Calu3 (cell line): ENCODE data around the gene ENG. TPM values are rescaled to one million over a fixed set of nuclear protein-coding genes. Genes with fewer than 3 reads are reported as not detected.

Source experiments
- Bru-seq: library from RNA; stranded (reverse); fragments of 400-500 nt; gene quantifications from one replicate; lab custom pipeline; 2021; lab: Mats Ljungman, UMichigan
- BruChase-seq, 2 experiments: library from RNA; stranded (reverse); fragments of 400-500 nt; gene quantifications; one replicate each; lab custom pipeline; 2021; lab: Mats Ljungman, UMichigan
- BruUV-seq: library from RNA; stranded (reverse); fragments of 400-500 nt; replicated peaks from 2 replicates; lab custom pipeline; 2021; lab: Mats Ljungman, UMichigan
- CTCF ChIA-PET: fragments of 300-600 bp; sonication (Branson Sonifier 250); formaldehyde crosslinking; loops from one replicate; lab custom pipeline; 2022; ENCODE audit warnings: antibody characterized with exemption; lab: Charles Lee
- DNase-seq: peaks from one replicate; pipeline ENCODE4 v3.0.0; 2022
- H3K27ac Mint-ChIP-seq: one replicate; pipeline ENCODE4 v1.8.0; 2022; ENCODE audit warnings: mixed read lengths; ENCODE audit not compliant: unreplicated experiment
- H3K27me3 Mint-ChIP-seq: one replicate; pipeline ENCODE4 v1.8.0; 2022; ENCODE audit warnings: mixed read lengths; ENCODE audit not compliant: unreplicated experiment
- H3K36me3 Mint-ChIP-seq: one replicate; pipeline ENCODE4 v1.8.0; 2022; ENCODE audit warnings: mild to moderate bottlenecking, moderate library complexity, mixed read lengths; ENCODE audit not compliant: insufficient read depth, unreplicated experiment
- H3K4me1 Mint-ChIP-seq: one replicate; pipeline ENCODE4 v1.8.0; 2022; ENCODE audit warnings: mild to moderate bottlenecking, low read depth, mixed read lengths; ENCODE audit not compliant: unreplicated experiment
- H3K4me3 Mint-ChIP-seq: one replicate; pipeline ENCODE4 v1.8.0; 2022; ENCODE audit warnings: mild to moderate bottlenecking, low read depth, moderate library complexity, mixed read lengths; ENCODE audit not compliant: unreplicated experiment
- H3K9me3 Mint-ChIP-seq: one replicate; pipeline ENCODE4 v1.8.0; 2022; ENCODE audit warnings: low read depth, mixed read lengths; ENCODE audit not compliant: unreplicated experiment
- intact Hi-C: fragments of 100-400 bp; cut with micrococcal nuclease; formaldehyde crosslinking; loops from one replicate; pipeline ENCODE4 v1.10.0; 2022; ENCODE audit not compliant: unreplicated experiment
- long read RNA-seq: library from polyadenylated mRNA; stranded (forward); transcript quantifications from one replicate; pipeline ENCODE4 v2.0.0, GENCODE V29; 2022
- total RNA-seq: library from RNA; stranded (reverse); gene quantifications from 2 replicates; pipeline ENCODE4 v1.2.3, GENCODE V29; 2022
- TF ChIP-seq, protein P1 (sequence below): fragments of 200-600 bp; IDR thresholded peaks from one replicate; pipeline ENCODE4 v1.8.0; 2022; ENCODE audit warnings: antibody characterized with exemption; ENCODE audit not compliant: unreplicated experiment

ENG gene
- total RNA-seq = 0.32 TPM in 1 of 2 replicates, not detected in the other
- Bru-seq, nascent RNA = percentile 4 among the genes with signal in this experiment
- percentile 7 among the genes with signal in this experiment for BruChase-seq, experiment 1, labeled RNA remaining after a 6-hour chase
- BruChase-seq, experiment 2, labeled RNA remaining after a 2-hour chase = percentile 8 among the genes with signal in this experiment
- long read RNA-seq, partial matches to known transcripts = 0 of 13 reads
- long read RNA-seq, other reads (novel, unspliced or antisense) = 13 of 13 reads

DNA sequence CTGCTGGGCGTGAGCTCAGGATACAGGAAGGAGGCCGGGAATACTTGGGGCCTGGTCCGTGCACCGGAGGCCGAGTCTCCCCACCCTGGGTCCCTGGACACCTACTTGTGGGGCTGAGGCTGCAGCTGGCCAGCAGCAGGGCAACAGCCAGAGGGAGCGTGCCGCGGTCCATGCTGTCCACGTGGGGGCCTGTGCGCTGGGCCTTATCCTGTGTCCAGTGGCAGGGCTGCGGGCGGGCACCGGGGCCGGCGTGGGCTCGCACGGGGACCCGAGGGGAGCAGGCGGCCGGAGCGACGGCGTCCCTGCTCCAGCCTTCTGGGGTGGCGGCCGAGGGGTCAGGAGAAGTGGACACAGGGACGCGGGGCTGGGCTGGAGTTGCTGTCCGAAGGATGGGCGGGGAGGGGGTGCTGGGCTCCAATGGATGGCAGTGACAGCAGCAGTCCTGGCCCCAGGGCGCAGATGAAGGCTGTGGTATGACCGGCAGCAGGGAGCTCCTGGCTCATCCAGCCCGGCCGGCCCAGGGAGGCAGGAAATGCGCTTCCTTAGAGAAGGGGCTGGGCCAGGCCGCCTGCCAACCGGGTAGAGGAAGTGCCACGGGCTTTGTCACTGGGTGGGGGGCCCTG lies at the start of gene ENG:
Gene ENG, minus strand, starts transcription at position 475 of the 623 bp plus-strand sequence. Its CDS starts 303 bp downstream, at position 172.
- H3K9me3 Mint-ChIP-seq = peaks cover 2% of the 10 kb centered on the region
- no peaks in the 10 kb centered on the region for H3K4me1 Mint-ChIP-seq
- CTCF ChIA-PET = interaction anchor here (0.6 kb wide), 2 partner anchors 22 to 29 kb away, joined by 4 to 7 read pairs; no protein-coding TSS in a partner anchor
- intact Hi-C loops = no loop called here
- H3K4me3 Mint-ChIP-seq = no peak within 1 kb of the TSS
- TF ChIP-seq, protein P1, sequence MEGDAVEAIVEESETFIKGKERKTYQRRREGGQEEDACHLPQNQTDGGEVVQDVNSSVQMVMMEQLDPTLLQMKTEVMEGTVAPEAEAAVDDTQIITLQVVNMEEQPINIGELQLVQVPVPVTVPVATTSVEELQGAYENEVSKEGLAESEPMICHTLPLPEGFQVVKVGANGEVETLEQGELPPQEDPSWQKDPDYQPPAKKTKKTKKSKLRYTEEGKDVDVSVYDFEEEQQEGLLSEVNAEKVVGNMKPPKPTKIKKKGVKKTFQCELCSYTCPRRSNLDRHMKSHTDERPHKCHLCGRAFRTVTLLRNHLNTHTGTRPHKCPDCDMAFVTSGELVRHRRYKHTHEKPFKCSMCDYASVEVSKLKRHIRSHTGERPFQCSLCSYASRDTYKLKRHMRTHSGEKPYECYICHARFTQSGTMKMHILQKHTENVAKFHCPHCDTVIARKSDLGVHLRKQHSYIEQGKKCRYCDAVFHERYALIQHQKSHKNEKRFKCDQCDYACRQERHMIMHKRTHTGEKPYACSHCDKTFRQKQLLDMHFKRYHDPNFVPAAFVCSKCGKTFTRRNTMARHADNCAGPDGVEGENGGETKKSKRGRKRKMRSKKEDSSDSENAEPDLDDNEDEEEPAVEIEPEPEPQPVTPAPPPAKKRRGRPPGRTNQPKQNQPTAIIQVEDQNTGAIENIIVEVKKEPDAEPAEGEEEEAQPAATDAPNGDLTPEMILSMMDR = no peak
- DNase-seq = peak; percentile 14
- peaks cover 3% of the 10 kb centered on the region for H3K27me3 Mint-ChIP-seq
- H3K27ac Mint-ChIP-seq = no peak within 1 kb of the TSS
- BruUV-seq = no TSS peak
- H3K36me3 Mint-ChIP-seq = no peaks in the 10 kb centered on the region

DNA sequence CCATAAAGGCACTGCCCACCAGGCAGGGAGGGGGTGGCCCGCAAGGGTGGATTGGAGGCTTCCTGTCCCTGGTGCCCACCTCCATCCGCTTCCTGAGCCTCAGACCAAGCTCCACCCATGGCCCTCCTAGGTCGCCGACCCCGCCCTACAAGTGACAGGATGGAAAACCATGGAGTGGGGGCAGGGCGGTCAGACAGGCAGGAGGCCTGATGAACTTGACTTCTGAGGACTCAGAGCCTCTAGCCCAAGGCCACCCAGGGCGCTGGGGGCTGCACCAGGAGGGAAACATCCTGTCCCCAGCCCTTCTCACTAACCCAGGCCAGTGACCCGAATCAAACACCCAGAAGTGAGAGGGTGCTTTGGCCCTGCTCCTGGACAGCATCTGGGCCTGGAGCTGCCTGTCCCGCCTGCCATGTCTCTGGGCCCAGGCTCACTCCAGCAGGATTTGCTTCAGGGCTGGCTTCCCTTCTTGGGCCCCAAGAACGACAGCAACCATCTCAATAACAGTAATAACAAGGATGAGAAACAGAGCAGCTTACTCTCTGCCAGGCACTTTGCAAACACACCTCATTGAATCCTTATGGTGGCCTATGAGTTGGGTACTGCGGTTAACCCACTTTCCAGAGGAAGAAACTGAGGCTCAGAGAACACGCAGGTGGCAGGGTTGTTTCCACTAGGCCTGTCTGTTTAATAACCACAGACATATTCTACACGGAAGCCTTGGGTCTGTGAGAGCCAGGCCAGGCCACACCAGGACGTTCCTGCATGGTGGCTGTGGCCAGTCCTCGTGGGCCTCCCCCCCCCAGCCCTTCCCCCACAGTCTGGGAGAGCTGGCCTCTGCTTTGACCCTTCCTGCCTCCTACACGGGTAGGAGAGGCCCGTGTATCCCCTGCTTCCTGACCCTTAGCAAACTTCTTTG lies 49.4 kb upstream of the ENG start:
- Mint-ChIP-seq H3K4me3 (no peak overlapping the region), H3K9me3 (no peaks in the 10 kb centered on the region), H3K4me1 (peaks cover 8% of the 10 kb centered on the region), H3K27me3 (no peaks in the 10 kb centered on the region), H3K36me3 (peaks cover 11% of the 10 kb centered on the region), H3K27ac (no peak overlapping the region)
- TF ChIP-seq, protein P1 = no peak
- CTCF ChIA-PET = interaction anchor here (0.7 kb wide), 1 partner anchor 14 kb away, joined by 3 read pairs; no protein-coding TSS in a partner anchor
- no peak for DNase-seq
- no TSS peak for BruUV-seq
- intact Hi-C loops = no loop called here

DNA sequence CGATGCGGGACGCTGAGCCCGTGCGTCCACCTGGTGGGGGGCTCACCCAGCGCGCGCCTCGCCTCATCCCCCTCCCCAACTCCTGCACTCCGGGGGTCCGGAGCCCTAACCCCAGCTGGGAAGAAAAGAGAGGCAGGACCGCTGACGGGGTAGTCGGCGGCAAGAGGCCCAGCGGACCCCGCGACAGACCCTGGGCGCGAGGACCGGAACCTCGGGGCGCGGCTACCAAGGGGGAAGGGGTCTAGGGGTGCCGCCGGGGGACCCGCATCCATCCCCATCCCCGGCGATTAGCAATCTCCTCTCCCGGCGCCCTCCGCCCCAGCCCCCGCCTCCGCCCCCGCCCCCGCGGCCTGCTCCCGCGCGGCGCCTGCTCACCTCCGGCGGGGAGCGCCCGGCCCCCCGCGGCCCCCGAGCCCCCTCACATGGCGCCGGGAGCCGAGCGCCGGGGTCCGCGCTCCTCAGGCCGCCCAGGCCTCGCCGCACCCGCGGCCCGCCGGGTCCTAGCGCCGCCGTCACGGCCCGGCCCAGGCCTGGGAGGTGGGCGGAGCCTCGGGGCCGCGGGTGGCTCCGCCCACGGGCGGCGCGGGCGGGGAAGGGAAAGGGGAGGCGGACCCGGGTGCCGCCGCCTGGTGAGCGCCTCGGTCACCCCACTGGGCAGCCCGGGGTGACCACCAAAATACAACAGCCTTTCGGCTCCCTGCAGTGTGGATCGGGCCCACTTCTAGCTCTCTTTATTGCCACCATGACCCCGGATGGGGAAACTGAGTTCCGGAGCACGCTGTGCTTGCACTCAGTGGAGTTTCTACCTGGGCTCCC lies 44.9 kb upstream of the ENG start, which contains the start of gene ST6GALNAC6:
Gene ST6GALNAC6, minus strand, starts transcription at position 476 of the 816 bp plus-strand sequence. CDS start 1,622 bp downstream, outside the sequence.
- Mint-ChIP-seq H3K4me3 (peak within 1 kb of the TSS; percentile 73), H3K27ac (peak within 1 kb of the TSS; percentile 27), H3K27me3 (no peaks in the 10 kb centered on the region), H3K36me3 (peaks cover 20% of the 10 kb centered on the region), H3K9me3 (no peaks in the 10 kb centered on the region), H3K4me1 (peaks cover 8% of the 10 kb centered on the region)
- CTCF ChIA-PET = no interaction called here
- intact Hi-C loops = no loop called here
- BruUV-seq = no TSS peak
- DNase-seq = peak; percentile 77
- TF ChIP-seq, protein P1 = no peak
